ENCODE data around the gene HELZ2. TPM values are rescaled to one million over a fixed set of nuclear protein-coding genes. Genes with fewer than 3 reads are reported as not detected.

HELZ2 gene
- total and polyA plus RNA-seq, 10 of the 15 experiments (the other 5 are each of a cell fraction or from before 2014, with no cell fraction given) = 0.05 to 33.3 (median 6.2) TPM

GRCh38 chr20:63534427-63534830 lies 39.6 kb downstream of the HELZ2 start:
- H3K27me3 ChIP-seq (replicated peaks in 1 of 2; ENCODE audit: control insufficient read depth in 2 of 2, insufficient read depth in 2 of 2, low read length in 1 of 2) = no peaks in the 10 kb centered on the region
- in situ Hi-C loops (cut with MboI) (no loop called here), intact Hi-C loops (cut with micrococcal nuclease; ENCODE audit: unreplicated experiment) (no loop called here)
- ChIA-PET CTCF (interaction anchor here (0.8 kb wide), 1 partner anchor 38 kb away, joined by 3 read pairs; no protein-coding TSS in a partner anchor), SMC1A (ENCODE audit: uncharacterized antibody, unreplicated experiment) (interaction anchor here (0.6 kb wide), 1 partner anchor 8 kb away, joined by 3 read pairs; no protein-coding TSS in a partner anchor), POLR2A (no interaction called here), RAD21 (ENCODE audit: unreplicated experiment) (no interaction called here)
- H4K20me1 ChIP-seq (ENCODE audit: control insufficient read depth, insufficient read depth) = no peaks in the 10 kb centered on the region
- H3K79me2 ChIP-seq (ENCODE audit: control insufficient read depth, insufficient read depth, low read length) = no peaks in the 10 kb centered on the region
- FAIRE-seq (no peak), DNase-seq (ENCODE audit: low read depth, low spot score) (no peak), ATAC-seq (no peak)
- no peak overlapping the region for H3K4me2 ChIP-seq (ENCODE audit: control insufficient read depth, insufficient read depth)
- 27% methylated on average over 9 of the region's 12 CpGs for WGBS (ENCODE audit: insufficient coverage, insufficient replicate concordance, low lambda C conversion rate, missing lambda C conversion rate)
- no peaks in the 10 kb centered on the region for H3K9me3 ChIP-seq (replicated peaks; ENCODE audit: control insufficient read depth, insufficient read depth, low read length)
- H3K27ac ChIP-seq (ENCODE audit: control insufficient read depth, insufficient read depth) = no peak overlapping the region
- H3K4me3 ChIP-seq = no peak overlapping the region
- no peak overlapping the region for H2AFZ ChIP-seq (ENCODE audit: control insufficient read depth, low read depth, low read length)
- BruUV-seq (replicated peaks) = no TSS peak
- TF ChIP-seq CBX5 (IDR thresholded peaks at IDR 0.05; ENCODE audit: low read depth) = no peak
- TF ChIP-seq IKZF1 (conservative IDR thresholded peaks at IDR 0.05) = no peak
- TF ChIP-seq KDM1A (IDR thresholded peaks at IDR 0.05; ENCODE audit: borderline replicate concordance) = no peak
- no peak for TF ChIP-seq KLF5 (IDR thresholded peaks at IDR 0.05; ENCODE audit: partially characterized antibody)
- no peak for TF ChIP-seq NRF1 (conservative IDR thresholded peaks at IDR 0.05; ENCODE audit: low read depth, low read length)
- no peak for TF ChIP-seq MXI1 (IDR thresholded peaks at IDR 0.05; ENCODE audit: low read depth, low read length)
- no peak for TF ChIP-seq MLLT1 (IDR thresholded peaks at IDR 0.05)
- TF ChIP-seq PBX3 (IDR thresholded peaks at IDR 0.05; ENCODE audit: insufficient replicate concordance, low read depth, low read length) = no peak
- TF ChIP-seq POU2F2 (IDR thresholded peaks at IDR 0.05; ENCODE audit: borderline replicate concordance, low read depth, low read length) = no peak
- TF ChIP-seq IKZF2 (IDR thresholded peaks at IDR 0.05) = no peak
- TF ChIP-seq NR2F1 (conservative IDR thresholded peaks at IDR 0.05) = no peak
- TF ChIP-seq SIN3A (IDR thresholded peaks at IDR 0.05; ENCODE audit: low read depth, low read length) = no peak
- no peak for TF ChIP-seq NFIC (IDR thresholded peaks at IDR 0.05; ENCODE audit: low read depth, low read length)
- TF ChIP-seq SMAD5 (IDR thresholded peaks at IDR 0.05; ENCODE audit: low read depth) = no peak
- no peak for TF ChIP-seq E2F8 (IDR thresholded peaks at IDR 0.05; ENCODE audit: low read depth, partially characterized antibody)
- no peak for TF ChIP-seq ZBTB33 (IDR thresholded peaks at IDR 0.05)
- no peak for TF ChIP-seq TCF12 (IDR thresholded peaks at IDR 0.05; ENCODE audit: low read depth, low read length)
- no peaks in the 10 kb centered on the region for H3K36me3 ChIP-seq (ENCODE audit: control insufficient read depth in 2 of 2, insufficient read depth in 2 of 2, low read length in 1 of 2)
- H3K4me1 ChIP-seq (ENCODE audit: control insufficient read depth, insufficient read depth, low read length) = peaks cover 14% of the 10 kb centered on the region
- no peak overlapping the region for H3K9ac ChIP-seq (ENCODE audit: control insufficient read depth, insufficient read depth, low read length)

Measured in GM12878 (cell line).